H1 (cell line): ENCODE results near the gene GATD1. TPM values are rescaled to one million over a fixed set of nuclear protein-coding genes. Genes with fewer than 3 reads are reported as not detected.
A peak's percentile ranks its signal among the peaks of the same experiment; 100 is the strongest.
"Not testable (repeated sequence)": the region's sequence is repeated elsewhere in the genome, so short reads cannot be mapped to it uniquely, and the experiment has no call there.

Source experiments
- CTCF ChIA-PET: fragments of 300-600 bp; sonication (Branson Sonifier 250); formaldehyde crosslinking; loops from one replicate; lab custom pipeline; 2021; ENCODE audit not compliant: partially characterized antibody; lab: Charles Lee
- POLR2A ChIA-PET: fragments of 300-600 bp; sonication (Branson Sonifier 250); formaldehyde crosslinking; loops from one replicate; lab custom pipeline; 2021; ENCODE audit warnings: inconsistent platforms; ENCODE audit not compliant: partially characterized antibody; lab: Charles Lee
- DNase-seq, 2 experiments: peaks; one replicate each; pipeline versions ENCODE4 v3.0.0 to v3.0.0-alpha.2; 2010 to 2022; ENCODE audit warnings: low spot score in 2 of 2, low read depth in 1 of 2, mixed read lengths in 1 of 2
- FAIRE-seq: peaks from 2 replicates; lab custom pipeline; 2011; peaks lifted over from hg19 to GRCh38; lab: Jason Lieb, UNC
- H2AFZ ChIP-seq: 2 replicates; pipeline ENCODE4 v1.8.1; 2012; ENCODE audit warnings: low read length, inconsistent platforms
- H2AK5ac ChIP-seq: 2 replicates; pipeline ENCODE4 v1.6.1; 2013; ENCODE audit warnings: low read depth, low read length
- H2BK120ac ChIP-seq: replicated peaks from 2 replicates; pipeline ENCODE3; 2013; ENCODE audit warnings: low read depth, low read length, inconsistent platforms
- H2BK12ac ChIP-seq: 2 replicates; pipeline ENCODE4 v1.6.1; 2013; ENCODE audit warnings: low read depth, low read length
- H2BK15ac ChIP-seq: 2 replicates; pipeline ENCODE4 v1.6.1; 2013; ENCODE audit warnings: low read length
- H2BK20ac ChIP-seq: 2 replicates; pipeline ENCODE4 v1.6.1; 2013; ENCODE audit warnings: low read length
- H2BK5ac ChIP-seq: 2 replicates; pipeline ENCODE4 v1.6.1; 2013; ENCODE audit warnings: low read depth, low read length
- H3K14ac ChIP-seq: 2 replicates; pipeline ENCODE4 v1.6.1; 2013; ENCODE audit warnings: inconsistent platforms; ENCODE audit not compliant: insufficient read length
- H3K18ac ChIP-seq: 2 replicates; pipeline ENCODE4 v1.6.1; 2013; ENCODE audit warnings: low read length; ENCODE audit errors: extremely low read depth
- H3K23ac ChIP-seq: 2 replicates; pipeline ENCODE4 v1.6.1; 2013; ENCODE audit warnings: inconsistent platforms; ENCODE audit not compliant: insufficient read length
- H3K23me2 ChIP-seq: 2 replicates; pipeline ENCODE4 v1.6.1; 2013; ENCODE audit warnings: low read depth, low read length
- H3K27ac ChIP-seq: 2 replicates; pipeline ENCODE4 v1.6.1; 2011; ENCODE audit warnings: low read depth, low read length, inconsistent platforms
- H3K27me3 ChIP-seq, 4 experiments: replicated peaks in 1 of 4; 1 replicate in 1 of 4; 2 replicates in 3 of 4; pipeline versions ENCODE4 v1.6.1 to v1.8.1; 2011 to 2013; ENCODE audit warnings: low read length in 3 of 4, mild to moderate bottlenecking in 3 of 4, inconsistent platforms in 2 of 4, mixed read lengths in 2 of 4, moderate library complexity in 1 of 4; ENCODE audit not compliant: control insufficient read depth in 3 of 4, insufficient read depth in 3 of 4; ENCODE audit errors: extremely low read depth in 1 of 4
- H3K36me3 ChIP-seq, 4 experiments: 2 replicates each; pipeline versions ENCODE4 v1.6.1 to v1.8.1; 2011 to 2013; ENCODE audit warnings: mild to moderate bottlenecking in 4 of 4, low read length in 3 of 4, moderate library complexity in 2 of 4, control low read depth in 1 of 4, inconsistent platforms in 1 of 4; ENCODE audit not compliant: insufficient read depth in 4 of 4, control insufficient read depth in 2 of 4
- H3K4ac ChIP-seq: replicated peaks from 2 replicates; pipeline ENCODE3; 2013; ENCODE audit warnings: low read length, low read depth, mixed read lengths, inconsistent platforms; ENCODE audit not compliant: insufficient read length
- H3K4me1 ChIP-seq, 4 experiments: replicated peaks in 1 of 4; 1 replicate in 1 of 4; 2 replicates in 3 of 4; pipeline versions ENCODE4 v1.6.1 to v1.8.1; 2011 to 2013; ENCODE audit warnings: low read length in 3 of 4, inconsistent platforms in 2 of 4, mixed read lengths in 1 of 4; ENCODE audit not compliant: insufficient read depth in 4 of 4, control insufficient read depth in 3 of 4
- H3K4me2 ChIP-seq, 2 experiments: 2 replicates each; pipeline versions ENCODE4 v1.6.1 to v1.8.1; 2011 to 2013; ENCODE audit warnings: low read depth in 2 of 2, low read length in 2 of 2, control low read depth in 1 of 2, inconsistent platforms in 1 of 2, mild to moderate bottlenecking in 1 of 2; ENCODE audit not compliant: insufficient read depth in 1 of 2
- H3K4me3 ChIP-seq, 4 experiments: fragments of 200-600, 300-600 bp in 1 of 4; sonication (generic), shearing (Covaris generic), sonication (Bioruptor Twin) in 1 of 4; 2 replicates each; pipeline versions ENCODE4 v1.5.1 to v1.8.1; 2011 to 2016; ENCODE audit warnings: low read length in 4 of 4, low read depth in 3 of 4, control low read depth in 2 of 4, inconsistent platforms in 2 of 4, mild to moderate bottlenecking in 2 of 4, mixed read lengths in 1 of 4, moderate library complexity in 1 of 4; ENCODE audit not compliant: insufficient read depth in 2 of 4; ENCODE audit errors: extremely low read depth in 1 of 4
- H3K56ac ChIP-seq: replicated peaks from 2 replicates; pipeline ENCODE3; 2013; ENCODE audit warnings: low read depth, mild to moderate bottlenecking, mixed read lengths, low read length, inconsistent platforms; ENCODE audit not compliant: insufficient read length
- H3K79me1 ChIP-seq: 2 replicates; pipeline ENCODE4 v1.6.1; 2013; ENCODE audit warnings: low read depth, low read length, control low read depth
- H3K79me2 ChIP-seq, 2 experiments: 2 replicates each; pipeline versions ENCODE4 v1.6.1 to v1.8.1; 2012 to 2013; ENCODE audit warnings: low read length in 2 of 2, mild to moderate bottlenecking in 2 of 2, inconsistent platforms in 1 of 2; ENCODE audit not compliant: insufficient read depth in 2 of 2, control insufficient read depth in 1 of 2
- H3K9ac ChIP-seq, 4 experiments: replicated peaks in 1 of 4; 1 replicate in 1 of 4; 2 replicates in 3 of 4; pipeline versions ENCODE4 v1.6.1 to v1.8.1; 2011 to 2013; ENCODE audit warnings: low read depth in 3 of 4, low read length in 3 of 4, control low read depth in 2 of 4, mild to moderate bottlenecking in 2 of 4, moderate library complexity in 2 of 4, inconsistent platforms in 1 of 4; ENCODE audit errors: extremely low read depth in 1 of 4
- H3K9me3 ChIP-seq, 2 experiments: 2 replicates each; pipeline versions ENCODE4 v1.6.1 to v1.8.1; 2012 to 2013; ENCODE audit warnings: mild to moderate bottlenecking in 2 of 2, moderate library complexity in 2 of 2, control low read depth in 1 of 2, inconsistent platforms in 1 of 2, low read depth in 1 of 2, low read length in 1 of 2, mixed read lengths in 1 of 2; ENCODE audit not compliant: insufficient read depth in 2 of 2
- H4K20me1 ChIP-seq, 2 experiments: replicated peaks in 1 of 2; 2 replicates each; pipeline versions ENCODE3 to v1.8.1; 2011 to 2013; ENCODE audit warnings: inconsistent platforms in 2 of 2, low read length in 2 of 2, mild to moderate bottlenecking in 1 of 2; ENCODE audit not compliant: insufficient read depth in 2 of 2, control insufficient read depth in 1 of 2
- H4K5ac ChIP-seq: 2 replicates; pipeline ENCODE4 v1.6.1; 2013; ENCODE audit warnings: low read length, low read depth, mixed read lengths, inconsistent platforms; ENCODE audit not compliant: insufficient read length
- H4K8ac ChIP-seq: 2 replicates; pipeline ENCODE4 v1.8.0; 2013; ENCODE audit warnings: mild to moderate bottlenecking, moderate library complexity, low read length, inconsistent platforms; ENCODE audit not compliant: insufficient read depth; ENCODE audit errors: extremely low read depth
- H4K91ac ChIP-seq: replicated peaks from 2 replicates; pipeline ENCODE3; 2013; ENCODE audit warnings: low read length, mixed read lengths, inconsistent platforms; ENCODE audit not compliant: insufficient read length
- WGBS, 2 experiments: shearing (Covaris generic) in 1 of 2; methylation state at CpG; one replicate each; pipeline versions ENCODE4 v1.1.6 to v1.1.7; 2013 to 2015; ENCODE audit warnings: low lambda C conversion rate in 2 of 2, mixed read lengths in 2 of 2, inconsistent platforms in 1 of 2, low coverage in 1 of 2, missing lambda C conversion rate in 1 of 2; ENCODE audit not compliant: insufficient replicate concordance in 2 of 2, insufficient coverage in 1 of 2, insufficient read length in 1 of 2; ENCODE audit errors: extremely low coverage in 1 of 2, missing lambda C conversion rate in 1 of 2; 5-methylcytosine and 5-hydroxymethylcytosine counted together
- polyA plus RNA-seq, 7 experiments: library from polyadenylated mRNA; depleted of rRNA in 3 of 7; stranded (reverse) in 5 of 7; unstranded in 2 of 7; fragments of >200 nt in 5 of 7; fragments of 200-250 nt in 2 of 7; gene quantifications; 1 replicate in 5 of 7; 2 replicates in 1 of 7; 4 replicates in 1 of 7; pipeline versions ENCODE4 v1.2.1 to v1.2.3, GENCODE V29; 2011 to 2013; ENCODE audit warnings: missing spikeins in 2 of 7, mixed read lengths in 2 of 7
- total RNA-seq: library from RNA; stranded (reverse); fragmentation: NEBNext Ultra II Directional; extraction: Animal tissue kit (Norgen Biotek cat#: 25700); gene quantifications from 2 replicates; pipeline ENCODE4 v1.2.1, GENCODE V29; 2021

Gene GATD1
- total and polyA plus RNA-seq, 2 of the 8 experiments (the other 6 are each of a cell fraction or from before 2014, with no cell fraction given), result 47.5 to 54.8 TPM

DNA sequence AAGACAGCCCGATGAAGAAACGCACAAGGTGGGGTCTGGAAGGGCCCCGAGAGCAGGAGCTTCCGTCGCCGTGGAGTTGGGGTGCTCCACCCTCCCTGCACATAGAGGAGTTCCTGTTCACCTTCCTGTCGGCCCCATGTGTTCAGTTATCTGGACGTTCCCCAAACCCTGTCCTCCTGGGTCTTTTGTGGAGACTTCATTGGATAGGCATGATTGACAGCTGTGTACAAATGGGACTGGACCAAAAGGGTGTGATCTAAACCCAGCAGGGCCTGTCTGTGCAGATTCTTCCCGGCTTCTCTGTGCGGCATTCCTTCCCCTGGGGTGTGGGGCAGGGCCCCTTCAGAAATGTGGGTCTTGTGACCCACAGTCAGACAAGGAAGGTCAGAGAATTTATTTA is 39.4 kb downstream of the GATD1 start:
- not testable (repeated sequence) for H4K20me1 ChIP-seq, H3K27me3 ChIP-seq, H3K79me2 ChIP-seq, H3K4me3 ChIP-seq, H3K36me3 ChIP-seq, H3K23me2 ChIP-seq, H2BK12ac ChIP-seq, H3K9me3 ChIP-seq, H3K56ac ChIP-seq, H3K4ac ChIP-seq, H4K5ac ChIP-seq, H2AFZ ChIP-seq, H3K9ac ChIP-seq, H2BK15ac ChIP-seq, H3K27ac ChIP-seq, H3K18ac ChIP-seq, H3K4me2 ChIP-seq, H4K91ac ChIP-seq, DNase-seq, FAIRE-seq, H3K79me1 ChIP-seq, H2BK5ac ChIP-seq, H2BK20ac ChIP-seq, H3K23ac ChIP-seq, H2AK5ac ChIP-seq, H2BK120ac ChIP-seq, H3K4me1 ChIP-seq, H3K14ac ChIP-seq
- ChIA-PET POLR2A (interaction anchor here (32.3 kb wide), 1 partner anchor 29 kb away, joined by 636 read pairs; the partner anchor contains the start of gene GATD1), CTCF (interaction anchor here (1.1 to 2.3 kb wide), 8 partner anchors 10 to 76 kb away, joined by 3 to 14 read pairs (median 4); no protein-coding TSS in a partner anchor)
- H4K8ac ChIP-seq, result 0 out of 2 replicates have a peak overlapping the region, but pooled peaks have one; percentile 83
- 90% methylated on average over 10 of the region's 10 CpGs; no CpG with 5 or more reads in 1 of the 2 experiments for WGBS, 2 experiments
